ENCODE results near the gene RPUSD1.

DNA sequence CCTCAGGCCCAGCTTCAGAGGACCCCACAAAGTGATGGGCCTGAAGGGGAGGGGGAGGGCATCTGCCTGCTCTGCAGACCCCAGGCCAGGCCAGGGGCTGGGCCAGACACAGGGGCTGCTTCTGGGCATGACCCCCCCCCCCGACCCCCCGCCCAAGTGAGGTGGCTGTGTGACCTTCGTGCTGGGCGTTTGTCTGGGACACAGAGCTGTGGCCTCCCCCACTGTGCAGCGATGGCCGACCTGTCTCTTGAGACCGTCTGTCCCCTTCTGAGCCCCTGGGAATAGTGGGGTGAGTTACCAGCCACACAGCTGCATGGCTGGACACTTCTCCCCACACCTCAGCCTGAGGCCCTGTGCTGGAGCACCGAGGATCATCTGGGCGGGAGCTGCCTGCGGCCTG lies 47.2 kb upstream of the RPUSD1 start:
- no peak for TF ChIP-seq EZH2 (IDR thresholded peaks at IDR 0.05; ENCODE audit: borderline replicate concordance, low read depth, low read length, poor library complexity, severe bottlenecking)
- TF ChIP-seq, protein P1, sequence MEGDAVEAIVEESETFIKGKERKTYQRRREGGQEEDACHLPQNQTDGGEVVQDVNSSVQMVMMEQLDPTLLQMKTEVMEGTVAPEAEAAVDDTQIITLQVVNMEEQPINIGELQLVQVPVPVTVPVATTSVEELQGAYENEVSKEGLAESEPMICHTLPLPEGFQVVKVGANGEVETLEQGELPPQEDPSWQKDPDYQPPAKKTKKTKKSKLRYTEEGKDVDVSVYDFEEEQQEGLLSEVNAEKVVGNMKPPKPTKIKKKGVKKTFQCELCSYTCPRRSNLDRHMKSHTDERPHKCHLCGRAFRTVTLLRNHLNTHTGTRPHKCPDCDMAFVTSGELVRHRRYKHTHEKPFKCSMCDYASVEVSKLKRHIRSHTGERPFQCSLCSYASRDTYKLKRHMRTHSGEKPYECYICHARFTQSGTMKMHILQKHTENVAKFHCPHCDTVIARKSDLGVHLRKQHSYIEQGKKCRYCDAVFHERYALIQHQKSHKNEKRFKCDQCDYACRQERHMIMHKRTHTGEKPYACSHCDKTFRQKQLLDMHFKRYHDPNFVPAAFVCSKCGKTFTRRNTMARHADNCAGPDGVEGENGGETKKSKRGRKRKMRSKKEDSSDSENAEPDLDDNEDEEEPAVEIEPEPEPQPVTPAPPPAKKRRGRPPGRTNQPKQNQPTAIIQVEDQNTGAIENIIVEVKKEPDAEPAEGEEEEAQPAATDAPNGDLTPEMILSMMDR (conservative IDR thresholded peaks at IDR 0.05; ENCODE audit: low read depth, low read length) = no peak

Measured in A673 (cell line).